Esophagus muscularis mucosa (tissue), 4 donors: ENCODE measurements around the gene DNASE1L2. TPM values are rescaled to one million over a fixed set of nuclear protein-coding genes. Genes with fewer than 3 reads are reported as not detected.

Experiments used
- DNase-seq: peaks from one replicate; pipeline ENCODE4 v3.0.0-alpha.2; 2017; ENCODE audit errors: extremely low spot score
- H3K27ac ChIP-seq, 4 donors: fragments of 200-600 bp; sonication (generic); replicated peaks in 1 of 4; 1 replicate in 3 of 4; 2 replicates in 1 of 4; pipeline ENCODE4 v1.5.1; 2016 to 2019; ENCODE audit warnings: mild to moderate bottlenecking in 1 of 4
- H3K27me3 ChIP-seq, 4 donors: fragments of 200-600 bp; sonication (generic); one replicate each; pipeline versions ENCODE4 v1.5.1 to v1.6.0; 2016 to 2019
- H3K36me3 ChIP-seq, 4 donors: fragments of 200-600 bp; sonication (generic); one replicate each; pipeline ENCODE4 v1.5.1; 2016 to 2019
- H3K4me1 ChIP-seq, 4 donors: fragments of 200-600 bp; sonication (generic); one replicate each; pipeline ENCODE4 v1.5.1; 2016 to 2019
- H3K4me3 ChIP-seq, 4 donors: fragments of 200-600 bp; sonication (generic); 1 replicate in 2 of 4; 2 replicates in 2 of 4; pipeline ENCODE4 v1.5.1; 2016 to 2019; ENCODE audit warnings: mild to moderate bottlenecking in 4 of 4, moderate library complexity in 1 of 4
- H3K9me3 ChIP-seq, 4 donors: fragments of 200-600 bp; sonication (generic); 1 replicate in 3 of 4; 2 replicates in 1 of 4; pipeline ENCODE4 v1.5.1; 2016 to 2019
- EP300 ChIP-seq: sonication (generic); formaldehyde crosslinking; IDR thresholded peaks from one replicate; pipeline ENCODE4 v1.6.1; 2017; ENCODE audit warnings: antibody characterized with exemption
- POLR2A ChIP-seq: fragments of 450-650 bp; IDR thresholded peaks from one replicate; pipeline ENCODE4 v1.6.1; 2017; ENCODE audit warnings: antibody characterized with exemption, moderate library complexity, mild to moderate bottlenecking, low read depth
- POLR2AphosphoS5 ChIP-seq, 2 donors: sonication (generic); formaldehyde crosslinking; IDR thresholded peaks; one replicate each; pipeline ENCODE4 v1.6.1; 2017; ENCODE audit warnings: antibody characterized with exemption in 2 of 2
- WGBS: methylation state at CpG from one replicate; pipeline ENCODE4 v1.1.5; 2018; 5-methylcytosine and 5-hydroxymethylcytosine counted together
- intact Hi-C: fragments of 100-400 bp; cut with DNase I; formaldehyde crosslinking; loops from one replicate; pipeline ENCODE4 v1.15.1; 2023
- total RNA-seq, 4 donors: library from RNA; depleted of rRNA; stranded (reverse); fragments of >200 nt; gene quantifications; one replicate each; pipeline versions ENCODE4 v1.1.0 to v1.2.1, GENCODE V29; 2016
- TF ChIP-seq, protein P1 (sequence below), 3 experiments: fragments of 200-600 bp in 2 of 3; fragments of 450-650 bp in 1 of 3; sonication (generic) in 2 of 3; IDR thresholded peaks; one replicate each; pipeline ENCODE4 v1.5.1; 2017 to 2019; ENCODE audit warnings: antibody characterized with exemption in 3 of 3, mild to moderate bottlenecking in 2 of 3, moderate library complexity in 1 of 3

Gene DNASE1L2
- total RNA-seq, 4 donors from 2014 or later = 0.50 to 0.86 (median 0.67) TPM

DNA sequence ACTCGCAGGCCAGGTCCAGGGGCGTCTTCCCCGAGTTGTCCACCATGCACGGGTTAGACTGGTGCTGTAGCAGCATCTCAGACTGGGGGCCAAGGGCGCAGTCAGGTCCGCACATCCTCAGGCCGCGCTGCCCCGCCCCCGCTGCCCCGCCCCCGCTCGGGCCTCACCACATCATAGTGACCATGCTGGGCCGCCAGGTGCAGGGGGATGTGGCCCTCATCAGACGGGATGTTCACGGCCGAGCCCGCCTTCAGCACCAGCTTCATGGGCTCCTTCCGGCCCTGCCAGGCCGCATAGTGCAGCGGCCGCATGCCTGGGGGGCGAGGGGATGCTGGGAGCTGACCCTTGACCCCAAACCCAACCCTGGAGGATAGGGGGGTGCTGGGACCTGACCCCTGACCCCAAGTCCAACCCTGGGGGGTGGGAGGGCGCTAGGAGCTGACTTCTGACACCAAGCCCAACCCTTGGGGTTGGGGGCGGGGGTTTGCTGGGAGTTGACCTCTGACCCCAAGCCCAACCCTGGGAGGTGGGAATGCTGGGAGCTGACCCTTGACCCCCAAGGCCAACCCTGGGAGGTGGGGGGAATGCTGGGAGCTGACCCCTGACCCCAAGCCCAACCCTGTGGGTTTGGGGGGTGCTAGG is 46.9 kb upstream of the DNASE1L2 start:
- 86% methylated on average over 14 of the region's 25 CpGs for WGBS

DNA sequence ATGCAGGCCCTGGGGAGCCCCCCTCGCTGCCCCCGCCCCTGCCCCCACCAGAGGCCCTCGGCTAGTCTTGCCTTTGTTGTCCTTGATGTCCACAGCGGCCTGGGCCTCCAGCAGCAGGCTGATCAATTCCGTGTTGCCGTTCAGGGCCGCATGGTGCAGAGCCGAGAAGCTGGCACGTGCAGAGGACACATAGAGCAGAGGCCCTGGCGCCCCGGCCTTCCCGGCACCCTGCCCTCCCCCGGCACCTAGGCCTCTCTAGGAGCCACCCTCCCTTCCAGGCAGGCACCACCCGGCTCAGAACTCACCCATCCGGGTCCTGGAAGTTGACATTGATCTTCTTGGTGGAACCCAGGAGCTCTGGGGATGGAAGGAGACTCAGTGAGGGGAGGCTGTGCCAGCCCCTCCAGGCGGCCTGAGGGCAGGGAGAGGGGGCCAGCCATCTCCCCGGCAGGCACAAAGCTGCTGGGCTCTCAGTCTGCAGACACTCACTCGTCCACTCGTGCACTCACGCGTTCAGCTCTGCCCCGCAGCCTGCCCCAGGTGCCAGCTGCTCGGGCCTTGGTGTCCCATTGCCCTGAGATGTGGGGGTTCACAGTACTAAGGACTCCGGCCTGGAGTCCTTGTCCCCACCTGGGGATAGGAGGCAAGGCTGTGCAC is 46.1 kb upstream of the DNASE1L2 start:
- Histone ChIP-seq H3K9me3 (no peaks in the 10 kb centered on the region), H3K4me1 (peaks cover 2 to 9% (median 4%) of the 10 kb centered on the region in 4 donors), H3K27me3 (peaks cover 0 to 21% (median 3%) of the 10 kb centered on the region in 4 donors), H3K27ac (no peak overlapping the region), H3K36me3 (no peaks in the 10 kb centered on the region), H3K4me3 (no peak overlapping the region)
- intact Hi-C loops = no loop called here
- 81% methylated on average over 7 of the region's 24 CpGs for WGBS
- DNase-seq = no peak
- TF ChIP-seq POLR2AphosphoS5 (IDR thresholded peaks at IDR 0.05) (no peak), EP300 (no peak), POLR2A (no peak)
- TF ChIP-seq, protein P1, sequence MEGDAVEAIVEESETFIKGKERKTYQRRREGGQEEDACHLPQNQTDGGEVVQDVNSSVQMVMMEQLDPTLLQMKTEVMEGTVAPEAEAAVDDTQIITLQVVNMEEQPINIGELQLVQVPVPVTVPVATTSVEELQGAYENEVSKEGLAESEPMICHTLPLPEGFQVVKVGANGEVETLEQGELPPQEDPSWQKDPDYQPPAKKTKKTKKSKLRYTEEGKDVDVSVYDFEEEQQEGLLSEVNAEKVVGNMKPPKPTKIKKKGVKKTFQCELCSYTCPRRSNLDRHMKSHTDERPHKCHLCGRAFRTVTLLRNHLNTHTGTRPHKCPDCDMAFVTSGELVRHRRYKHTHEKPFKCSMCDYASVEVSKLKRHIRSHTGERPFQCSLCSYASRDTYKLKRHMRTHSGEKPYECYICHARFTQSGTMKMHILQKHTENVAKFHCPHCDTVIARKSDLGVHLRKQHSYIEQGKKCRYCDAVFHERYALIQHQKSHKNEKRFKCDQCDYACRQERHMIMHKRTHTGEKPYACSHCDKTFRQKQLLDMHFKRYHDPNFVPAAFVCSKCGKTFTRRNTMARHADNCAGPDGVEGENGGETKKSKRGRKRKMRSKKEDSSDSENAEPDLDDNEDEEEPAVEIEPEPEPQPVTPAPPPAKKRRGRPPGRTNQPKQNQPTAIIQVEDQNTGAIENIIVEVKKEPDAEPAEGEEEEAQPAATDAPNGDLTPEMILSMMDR (IDR thresholded peaks at IDR 0.05) = no peak

More for the DNA sequence above, 46.9 kb upstream of the DNASE1L2 start:
- H3K27ac ChIP-seq = no peak overlapping the region
- peaks cover 0 to 13% (median 0%) of the 10 kb centered on the region in 4 donors for H3K27me3 ChIP-seq
- H3K9me3 ChIP-seq = no peaks in the 10 kb centered on the region
- TF ChIP-seq, protein P1 (IDR thresholded peaks at IDR 0.05) = no peak
- intact Hi-C loops = no loop called here
- no peak for DNase-seq
- no peak overlapping the region for H3K4me3 ChIP-seq
- peaks cover 0 to 1% (median 0%) of the 10 kb centered on the region in 4 donors for H3K4me1 ChIP-seq
- H3K36me3 ChIP-seq = no peaks in the 10 kb centered on the region

DNA sequence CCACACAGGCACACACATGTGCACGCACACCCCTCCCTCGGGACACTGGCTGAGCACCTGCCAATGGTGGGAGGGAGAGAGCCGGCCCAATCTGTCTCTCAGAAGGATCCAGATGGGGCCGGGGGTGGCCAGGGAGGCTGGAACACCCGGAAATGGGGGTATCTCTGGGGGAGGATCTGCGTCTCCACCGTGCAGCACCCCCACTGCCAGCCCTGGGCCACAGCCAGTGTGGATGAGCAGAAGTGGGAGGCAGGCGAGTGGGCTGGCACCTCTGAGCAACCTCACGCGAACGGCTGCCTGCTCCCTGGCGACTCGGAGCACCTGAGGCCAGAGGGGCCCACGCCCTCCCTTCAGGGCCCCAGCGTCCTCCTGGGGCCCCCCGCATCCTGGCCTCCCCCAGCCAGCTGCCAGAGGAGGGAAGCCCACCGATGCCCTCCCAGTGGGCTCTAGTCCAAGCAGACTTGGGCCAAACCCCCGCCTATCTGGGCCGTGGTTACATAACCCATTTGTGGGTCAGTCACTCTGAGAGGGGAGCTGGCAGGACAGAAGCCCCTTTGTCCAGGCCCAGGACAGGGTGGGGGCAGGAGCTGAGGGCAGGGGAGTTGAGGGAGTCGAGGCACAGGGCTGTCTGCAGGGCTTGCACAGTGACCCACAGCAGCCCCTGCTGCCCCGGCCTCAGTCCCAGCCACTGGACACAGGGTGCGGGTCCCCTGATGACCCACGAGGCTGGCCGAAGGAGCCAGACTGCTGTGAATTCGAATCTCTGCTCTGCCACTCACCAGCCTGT is 45.4 kb upstream of the DNASE1L2 start:
- peaks cover 5 to 28% (median 10%) of the 10 kb centered on the region in 4 donors for H3K27me3 ChIP-seq
- intact Hi-C loops = no loop called here
- no peaks in the 10 kb centered on the region for H3K9me3 ChIP-seq
- H3K4me3 ChIP-seq = no peak overlapping the region
- WGBS = 85% methylated on average over 18 of the region's 25 CpGs
- no peak overlapping the region for H3K27ac ChIP-seq
- DNase-seq = no peak
- no peaks in the 10 kb centered on the region for H3K36me3 ChIP-seq
- peaks cover 9 to 16% (median 12%) of the 10 kb centered on the region in 4 donors for H3K4me1 ChIP-seq
- no peak for TF ChIP-seq POLR2AphosphoS5 (IDR thresholded peaks at IDR 0.05)
- no peak for TF ChIP-seq POLR2A
- TF ChIP-seq, protein P1 (IDR thresholded peaks at IDR 0.05) = no peak
- TF ChIP-seq EP300 = no peak

DNA sequence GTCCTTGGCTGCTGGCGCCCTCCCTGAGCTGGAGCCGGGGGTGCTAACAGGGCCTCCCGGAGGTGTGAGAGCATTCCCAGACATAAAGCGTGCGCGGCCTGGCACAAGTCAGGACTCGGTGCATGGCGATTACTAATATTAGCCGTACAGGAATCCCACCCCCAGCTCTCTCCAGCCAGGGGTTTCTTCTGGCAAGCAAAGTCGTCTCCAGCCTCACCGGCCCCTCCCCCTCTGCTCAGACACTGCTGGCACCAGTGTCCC is 44.9 kb upstream of the DNASE1L2 start:
- TF ChIP-seq, protein P1 (IDR thresholded peaks at IDR 0.05) = no peak
- no peak for TF ChIP-seq POLR2AphosphoS5 (IDR thresholded peaks at IDR 0.05)
- TF ChIP-seq POLR2A = no peak
- no peak for TF ChIP-seq EP300
- 86% methylated on average over 10 of the region's 11 CpGs for WGBS
- Histone ChIP-seq H3K4me1 (peaks cover 9 to 21% (median 15%) of the 10 kb centered on the region in 4 donors), H3K4me3 (no peak overlapping the region), H3K27me3 (peaks cover 8 to 32% (median 12%) of the 10 kb centered on the region in 4 donors), H3K36me3 (no peaks in the 10 kb centered on the region), H3K9me3 (no peaks in the 10 kb centered on the region), H3K27ac (no peak overlapping the region)
- intact Hi-C loops = no loop called here
- no peak for DNase-seq
